Fibroblast of lung (primary cell): Measurements from ENCODE around the gene ZFYVE28. TPM values are rescaled to one million over a fixed set of nuclear protein-coding genes. Genes with fewer than 3 reads are reported as not detected.

ENCODE experiments used
- DNase-seq, 2 donors: peaks; one replicate each; pipeline versions ENCODE4 v3.0.0 to v3.0.0-alpha.2; 2010; ENCODE audit warnings: low read depth in 2 of 2
- H2AFZ ChIP-seq: 2 replicates; pipeline ENCODE4 v1.5.1; 2012; ENCODE audit warnings: low read length, control low read depth, inconsistent platforms
- H3K27ac ChIP-seq: 2 replicates; pipeline ENCODE4 v1.5.1; 2011; ENCODE audit warnings: low read length, control low read depth; ENCODE audit not compliant: insufficient read depth
- H3K27me3 ChIP-seq: 2 replicates; pipeline ENCODE4 v1.5.1; 2011; ENCODE audit warnings: mild to moderate bottlenecking, low read length; ENCODE audit not compliant: control insufficient read depth, insufficient read depth
- H3K36me3 ChIP-seq: 2 replicates; pipeline ENCODE4 v1.5.1; 2011; ENCODE audit warnings: low read length; ENCODE audit not compliant: control insufficient read depth, insufficient read depth
- H3K4me1 ChIP-seq: 2 replicates; pipeline ENCODE4 v1.5.1; 2011; ENCODE audit warnings: low read length; ENCODE audit not compliant: control insufficient read depth, insufficient read depth; ENCODE audit errors: extremely low read depth
- H3K4me2 ChIP-seq: 2 replicates; pipeline ENCODE4 v1.5.1; 2011; ENCODE audit warnings: low read length, control low read depth; ENCODE audit not compliant: insufficient read depth; ENCODE audit errors: extremely low read depth
- H3K4me3 ChIP-seq, 4 experiments: fragments of 200-600 bp in 1 of 4; sonication (generic) in 1 of 4; replicated peaks in 1 of 4; 2 replicates each; pipeline ENCODE4 v1.5.1; 2011 to 2016; ENCODE audit warnings: low read length in 4 of 4, low read depth in 3 of 4, mild to moderate bottlenecking in 3 of 4, control low read depth in 2 of 4, inconsistent platforms in 1 of 4, mixed read lengths in 1 of 4; ENCODE audit not compliant: insufficient read depth in 1 of 4; ENCODE audit errors: control extremely low read depth in 1 of 4
- H3K79me2 ChIP-seq: 2 replicates; pipeline ENCODE4 v1.5.1; 2012; ENCODE audit warnings: mild to moderate bottlenecking, low read length, inconsistent platforms; ENCODE audit not compliant: control insufficient read depth, insufficient read depth
- H3K9ac ChIP-seq: 2 replicates; pipeline ENCODE4 v1.5.1; 2011; ENCODE audit warnings: mild to moderate bottlenecking, low read length, control low read depth; ENCODE audit not compliant: insufficient read depth
- H3K9me3 ChIP-seq: 2 replicates; pipeline ENCODE4 v1.5.1; 2012; ENCODE audit warnings: low read depth, low read length; ENCODE audit not compliant: control insufficient read depth, insufficient read depth
- H4K20me1 ChIP-seq: 2 replicates; pipeline ENCODE4 v1.5.1; 2011; ENCODE audit warnings: low read length; ENCODE audit not compliant: control insufficient read depth, insufficient read depth; ENCODE audit errors: extremely low read depth
- CTCF ChIP-seq, 2 donors: IDR thresholded peaks in 1 of 2; conservative IDR thresholded peaks in 1 of 2; 1 replicate in 1 of 2; 2 replicates in 1 of 2; pipeline ENCODE4 v1.5.1; 2011 to 2012; ENCODE audit warnings: low read length in 2 of 2, control low read depth in 1 of 2, inconsistent platforms in 1 of 2, low read depth in 1 of 2, mild to moderate bottlenecking in 1 of 2
- EZH2 ChIP-seq: IDR thresholded peaks from 2 replicates; pipeline ENCODE4 v1.5.1; 2012; ENCODE audit warnings: low read length, control low read depth, mild to moderate bottlenecking; ENCODE audit errors: missing control alignments
- polyA plus RNA-seq, 2 donors: library from polyadenylated mRNA; depleted of rRNA in 1 of 2; stranded (reverse) in 1 of 2; unstranded in 1 of 2; fragments of >200 nt; gene quantifications; 2 replicates each; pipeline ENCODE4 v1.2.1, GENCODE V29; 2011 to 2012; ENCODE audit warnings: missing spikeins in 1 of 2
- total RNA-seq: library from RNA; depleted of rRNA; stranded (reverse); fragments of >200 nt; gene quantifications from 2 replicates; pipeline ENCODE4 v1.2.1, GENCODE V29; 2014

The ZFYVE28 gene
- total and polyA plus RNA-seq, 2 donors (not counting 1 experiment from before 2014, with no cell fraction given), result 2.4 to 11.6 TPM

GRCh38 chr4:2390146-2390545 lies 28.3 kb downstream of the ZFYVE28 start:
- Histone ChIP-seq H3K79me2 (no peaks in the 10 kb centered on the region), H3K27me3 (no peaks in the 10 kb centered on the region)

GRCh38 chr4:2389691-2390090 lies 28.8 kb downstream of the ZFYVE28 start:
- H3K27ac ChIP-seq, result no peak overlapping the region
- H3K9me3 ChIP-seq, result no peaks in the 10 kb centered on the region
- no peak overlapping the region for H2AFZ ChIP-seq
- no peak overlapping the region for H3K9ac ChIP-seq
- no peaks in the 10 kb centered on the region for H3K36me3 ChIP-seq
- no peaks in the 10 kb centered on the region for H3K4me1 ChIP-seq
- no peaks in the 10 kb centered on the region for H4K20me1 ChIP-seq
- no peaks in the 10 kb centered on the region for H3K27me3 ChIP-seq
- no peak for TF ChIP-seq EZH2
- no peak for TF ChIP-seq CTCF (conservative IDR thresholded peaks at IDR 0.05 in 1 of 2, IDR thresholded peaks at IDR 0.05 in 1 of 2; ENCODE audit: low read depth in 1 of 2, low read length in 2 of 2)
- no peak for DNase-seq
- H3K4me2 ChIP-seq, result no peak overlapping the region
- no peaks in the 10 kb centered on the region for H3K79me2 ChIP-seq
- H3K4me3 ChIP-seq, result no peak overlapping the region

More at GRCh38 chr4:2390146-2390545, 28.3 kb downstream of the ZFYVE28 start:
- Histone ChIP-seq H4K20me1 (no peaks in the 10 kb centered on the region), H2AFZ (no peak overlapping the region), H3K9me3 (no peaks in the 10 kb centered on the region), H3K36me3 (no peaks in the 10 kb centered on the region), H3K9ac (no peak overlapping the region), H3K4me3 (no peak overlapping the region), H3K4me1 (no peaks in the 10 kb centered on the region), H3K27ac (no peak overlapping the region), H3K4me2 (no peak overlapping the region)
- TF ChIP-seq EZH2 (no peak), CTCF (conservative IDR thresholded peaks at IDR 0.05 in 1 of 2, IDR thresholded peaks at IDR 0.05 in 1 of 2; ENCODE audit: low read depth in 1 of 2, low read length in 2 of 2) (no peak)
- DNase-seq, result no peak

DNA sequence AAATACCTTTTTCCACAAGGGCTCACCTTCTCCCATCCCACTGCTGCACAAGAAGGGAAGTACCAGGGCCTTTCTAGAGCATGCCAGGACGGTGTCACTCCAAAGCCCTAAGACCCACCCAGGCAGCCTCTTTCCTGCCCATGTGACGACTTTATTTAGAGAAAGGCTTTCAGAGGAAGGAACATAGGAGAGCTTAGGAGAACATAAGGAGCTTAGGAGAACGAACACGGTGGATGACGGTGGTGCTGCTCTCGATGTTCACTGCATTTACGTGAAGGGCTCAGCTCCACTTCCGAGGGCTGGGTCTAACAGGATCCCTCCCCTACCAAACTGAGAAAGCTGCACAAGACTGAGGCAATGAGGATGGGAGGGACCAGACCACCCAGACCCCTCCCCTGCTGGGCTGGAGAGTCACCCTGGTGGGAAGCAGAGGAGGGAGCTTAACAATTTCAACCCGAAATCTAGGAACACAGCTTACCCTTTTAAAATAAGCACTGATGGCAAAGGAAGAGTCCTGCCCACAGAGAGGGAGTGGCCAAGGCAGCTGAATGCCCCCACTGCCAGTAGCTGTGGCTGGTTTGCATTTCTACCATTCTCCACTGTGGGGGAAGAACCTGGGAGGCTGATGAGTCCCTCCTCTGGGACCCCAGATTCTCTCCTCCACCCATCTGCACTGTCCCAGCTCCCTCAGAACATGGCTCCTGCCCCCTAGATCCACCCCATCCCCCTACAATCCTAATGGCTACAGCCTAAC lies 29.8 kb downstream of the ZFYVE28 start:
- H3K4me2 ChIP-seq, result peak overlapping the region; percentile 35
- H3K4me1 ChIP-seq, result no peaks in the 10 kb centered on the region
- no peaks in the 10 kb centered on the region for H3K9me3 ChIP-seq
- H4K20me1 ChIP-seq, result no peaks in the 10 kb centered on the region
- TF ChIP-seq CTCF (conservative IDR thresholded peaks at IDR 0.05 in 1 of 2, IDR thresholded peaks at IDR 0.05 in 1 of 2; ENCODE audit: low read depth in 1 of 2, low read length in 2 of 2) (no peak), EZH2 (no peak)
- peak in 1 of 2 donors; percentile 28 for DNase-seq
- H3K79me2 ChIP-seq, result no peaks in the 10 kb centered on the region
- no peaks in the 10 kb centered on the region for H3K36me3 ChIP-seq
- no peak overlapping the region for H3K27ac ChIP-seq
- no peak overlapping the region for H3K4me3 ChIP-seq
- H2AFZ ChIP-seq, result peak overlapping the region; percentile 41
- no peak overlapping the region for H3K9ac ChIP-seq
- no peaks in the 10 kb centered on the region for H3K27me3 ChIP-seq
